GM12891 (cell line): ENCODE data around the gene LIMS2.

Experiments used
- PAX5 ChIP-seq: IDR thresholded peaks from 2 replicates; pipeline ENCODE4 v1.6.1; 2011; ENCODE audit warnings: low read length, moderate library complexity, mild to moderate bottlenecking; ENCODE audit not compliant: insufficient read depth, severe bottlenecking
- POLR2A ChIP-seq: IDR thresholded peaks from 2 replicates; pipeline ENCODE4 v1.6.1; 2011; ENCODE audit warnings: low read depth, low read length, control low read depth
- POLR2AphosphoS5 ChIP-seq: IDR thresholded peaks from 2 replicates; pipeline ENCODE4 v1.6.1; 2011; ENCODE audit warnings: low read depth, low read length, control low read depth
- POU2F2 ChIP-seq: IDR thresholded peaks from 2 replicates; pipeline ENCODE4 v1.6.1; 2011; ENCODE audit warnings: low read depth, mild to moderate bottlenecking, control low read depth, low read length, moderate library complexity
- SPI1 ChIP-seq: IDR thresholded peaks from 2 replicates; pipeline ENCODE4 v1.6.1; 2011; ENCODE audit warnings: low read depth, low read length, control low read depth
- TAF1 ChIP-seq: IDR thresholded peaks from 2 replicates; pipeline ENCODE4 v1.6.1; 2011; ENCODE audit warnings: low read depth, low read length, control low read depth

DNA sequence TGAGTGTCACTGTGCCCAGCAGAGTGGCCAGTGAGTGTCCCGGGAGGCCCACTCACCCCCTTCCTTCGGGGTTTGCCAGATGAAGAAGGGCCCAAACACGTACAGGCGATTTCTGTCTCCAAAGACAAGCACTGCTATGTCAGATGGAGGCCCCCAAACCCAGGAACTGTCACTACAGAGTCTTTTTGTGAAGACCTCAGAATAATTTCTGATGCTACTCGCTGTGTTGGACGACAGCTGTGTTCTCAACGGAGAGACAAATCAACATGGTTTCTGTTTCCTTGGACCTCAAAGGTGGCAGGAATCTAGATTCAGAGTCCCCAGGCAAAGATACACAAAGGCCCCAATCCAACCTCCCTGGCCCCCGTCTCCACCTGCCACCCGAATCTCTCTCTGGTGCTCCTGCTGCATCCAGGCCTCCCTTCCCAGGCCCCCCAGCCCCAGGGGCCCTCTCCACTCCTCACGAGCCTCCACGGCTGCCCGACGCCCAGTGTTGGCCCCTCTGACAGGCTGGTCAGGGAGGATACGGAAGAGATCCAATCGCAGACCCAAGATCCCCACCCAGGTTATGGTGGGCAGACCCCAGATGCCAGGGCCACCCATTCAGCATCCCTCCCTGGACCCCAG, 31.8 kb downstream of the LIMS2 start:
- TF ChIP-seq SPI1 (no peak), POLR2AphosphoS5 (no peak), POLR2A (no peak), TAF1 (no peak), PAX5 (no peak), POU2F2 (no peak)
